NCI-H82 treated with DMSO at 0.1 percent for 48 hours (cell line): ENCODE results near the gene CAPN7.

ENCODE experiments used
- DNase-seq: peaks from one replicate; lab custom pipeline; 2025; ENCODE audit not compliant: unreplicated experiment; lab: John Stamatoyannopoulos, UW

CAPN7 gene

GRCh38 chr3:15198686-15199085, 7.4 kb upstream of the CAPN7 start:
- no peak for DNase-seq

DNA sequence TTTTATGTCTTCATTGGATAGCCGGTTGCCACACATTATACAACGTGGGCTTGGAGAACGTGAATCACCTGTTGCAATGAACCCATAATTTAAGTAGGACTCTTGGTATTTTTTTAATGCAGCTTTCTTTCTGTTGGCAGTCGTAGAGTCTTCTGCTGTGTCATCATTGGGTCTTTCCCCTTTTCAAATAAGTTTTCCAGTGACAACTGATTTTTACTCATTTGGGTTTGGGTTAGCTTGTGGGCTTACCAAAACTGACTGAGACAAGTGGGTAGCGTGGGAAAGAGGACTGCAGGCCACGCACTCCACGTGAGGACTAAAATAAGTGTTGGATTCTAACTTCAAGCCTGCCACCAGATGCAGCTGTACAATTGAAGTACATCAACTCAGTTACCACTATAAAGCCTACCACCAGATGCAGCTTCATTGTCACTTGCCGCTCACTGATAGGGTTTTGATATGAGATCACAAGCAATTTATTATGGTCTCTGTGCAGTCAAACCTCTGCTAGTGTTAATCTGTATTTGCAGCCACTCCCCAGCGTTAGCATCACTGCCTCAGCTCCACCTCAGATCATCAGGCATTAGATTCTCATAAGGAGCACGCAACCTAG, 6.4 kb upstream of the CAPN7 start:
- DNase-seq = no peak

DNA sequence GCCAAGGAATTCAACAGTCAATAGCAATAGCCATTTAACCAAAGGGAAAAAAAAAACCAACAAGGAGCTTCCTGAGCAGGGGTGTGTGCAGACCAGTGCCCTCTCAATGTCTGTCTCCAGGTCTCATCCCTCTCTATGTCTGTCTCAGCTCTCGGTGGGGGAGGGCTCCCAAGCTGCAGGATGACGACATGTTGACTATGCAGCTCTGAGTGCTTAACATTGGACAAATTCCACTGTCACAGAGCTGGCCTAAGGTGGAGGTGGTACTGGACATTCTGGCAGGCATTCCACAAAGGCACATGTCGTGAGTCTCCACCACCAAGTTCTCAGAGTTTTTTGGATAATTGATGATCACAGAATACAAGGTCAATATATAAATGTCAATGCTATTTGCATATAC, 2.0 kb upstream of the CAPN7 start:
- DNase-seq = no peak

- no peak for DNase-seq
Measured at GRCh38 chr3:15205482-15205933, 538 bp upstream of the CAPN7 start.

DNA sequence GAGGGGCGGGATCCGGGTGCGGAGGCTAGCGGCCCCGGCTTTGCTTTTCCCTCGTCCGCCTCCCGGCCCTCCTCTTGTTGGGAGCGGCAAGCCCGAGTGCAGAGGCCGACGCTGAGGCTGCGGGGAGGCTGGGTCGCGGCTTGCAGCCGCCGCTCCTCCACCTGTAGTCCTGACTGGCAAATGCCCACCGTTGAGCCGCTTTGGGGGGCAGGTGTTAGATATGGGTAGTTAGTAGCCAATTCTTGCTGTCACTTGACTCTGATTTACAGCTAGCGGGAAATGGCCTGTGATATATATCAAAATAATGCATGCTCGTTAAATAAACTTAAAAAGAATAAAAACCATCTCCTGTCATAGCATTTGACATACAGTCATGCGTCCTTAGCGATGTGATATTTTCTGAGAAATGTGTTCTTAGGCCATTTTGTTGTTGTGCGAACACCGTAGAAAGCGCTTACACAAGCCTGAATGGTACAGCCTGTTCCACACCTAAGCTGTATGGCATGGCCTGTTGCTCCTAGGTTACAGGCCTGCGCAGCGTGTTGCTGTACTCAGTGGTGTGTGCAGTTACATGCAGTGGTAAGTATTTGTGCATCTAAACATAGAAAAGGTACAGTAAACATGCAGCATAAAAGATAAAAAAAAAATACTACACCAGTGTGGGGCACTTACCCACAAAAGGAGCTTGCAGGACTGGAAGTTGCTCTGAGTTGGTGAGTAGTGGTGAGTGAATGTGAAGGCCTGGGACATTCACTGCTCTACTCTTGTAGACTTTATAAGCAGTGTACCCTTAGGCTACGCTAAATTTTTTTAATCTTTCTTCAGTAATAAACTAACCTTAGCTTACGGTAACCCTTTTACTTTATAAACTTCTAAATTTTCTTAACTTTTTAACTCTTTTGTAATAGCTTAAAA, 873 bp downstream of the CAPN7 start:
- no peak for DNase-seq

- DNase-seq = no peak
Measured at GRCh38 chr3:15207836-15208504, 1.9 kb downstream of the CAPN7 start.

DNA sequence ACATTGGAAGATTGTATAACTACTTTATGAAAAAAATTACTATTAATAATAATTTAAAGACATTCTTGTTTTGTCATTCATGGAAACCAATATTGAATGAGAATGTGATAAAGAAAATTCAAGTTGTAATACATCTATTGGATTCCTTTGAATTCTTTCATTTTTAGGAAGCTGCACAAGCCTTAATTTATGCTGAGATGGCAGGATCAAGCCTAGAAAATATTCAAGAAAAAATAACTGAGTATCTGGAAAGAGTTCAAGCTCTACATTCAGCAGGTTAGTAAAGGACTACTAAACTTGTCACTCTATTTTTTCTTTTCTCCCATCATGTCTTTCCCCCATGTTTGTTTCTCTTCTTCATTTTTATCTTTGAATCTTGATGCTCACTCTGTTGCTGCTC, 5.9 kb downstream of the CAPN7 start:
- no peak for DNase-seq

DNA sequence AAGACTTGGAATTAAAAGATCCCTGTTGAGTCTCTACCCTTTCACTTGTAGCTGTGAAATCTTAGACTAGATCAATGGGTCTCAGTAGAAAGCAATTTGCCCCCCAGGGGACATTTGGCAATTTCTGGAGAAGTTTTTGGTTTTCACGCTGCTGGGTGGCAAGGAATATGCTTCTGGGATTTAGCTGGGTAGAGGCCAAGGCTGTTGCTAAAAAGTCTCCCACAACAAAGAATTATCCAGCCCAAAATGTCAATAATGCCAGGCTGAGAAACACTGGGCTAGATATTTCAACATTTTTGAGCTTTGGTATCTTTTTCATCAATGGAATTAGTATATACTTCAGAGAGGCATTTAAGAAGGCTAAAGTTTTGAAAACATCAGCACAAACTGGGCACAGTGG, 8.7 kb downstream of the CAPN7 start:
- DNase-seq = no peak

DNA sequence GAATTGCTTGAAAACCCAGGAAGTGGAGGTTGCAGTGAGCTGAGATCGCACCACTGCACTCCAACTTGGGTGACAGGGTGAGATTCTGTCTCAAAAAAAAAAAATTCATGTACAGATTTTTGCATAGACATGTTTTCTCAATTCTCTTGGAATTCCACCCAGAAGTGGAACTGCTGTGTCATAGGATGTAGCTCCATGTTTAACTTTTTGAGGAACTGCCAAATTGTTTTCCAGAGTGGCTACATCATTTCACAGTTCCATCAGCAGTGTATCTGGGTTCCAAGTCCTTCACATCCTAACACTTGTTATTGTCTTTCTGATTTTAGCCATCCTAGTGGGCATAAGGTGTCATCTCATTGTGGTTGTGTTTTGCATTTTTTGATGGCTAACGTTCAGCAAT, 9.9 kb downstream of the CAPN7 start:
- no peak for DNase-seq

GRCh38 chr3:15216501-15216900, 10.5 kb downstream of the CAPN7 start:
- DNase-seq = no peak

GRCh38 chr3:15217011-15217671, 11.1 kb downstream of the CAPN7 start:
- DNase-seq = no peak

DNA sequence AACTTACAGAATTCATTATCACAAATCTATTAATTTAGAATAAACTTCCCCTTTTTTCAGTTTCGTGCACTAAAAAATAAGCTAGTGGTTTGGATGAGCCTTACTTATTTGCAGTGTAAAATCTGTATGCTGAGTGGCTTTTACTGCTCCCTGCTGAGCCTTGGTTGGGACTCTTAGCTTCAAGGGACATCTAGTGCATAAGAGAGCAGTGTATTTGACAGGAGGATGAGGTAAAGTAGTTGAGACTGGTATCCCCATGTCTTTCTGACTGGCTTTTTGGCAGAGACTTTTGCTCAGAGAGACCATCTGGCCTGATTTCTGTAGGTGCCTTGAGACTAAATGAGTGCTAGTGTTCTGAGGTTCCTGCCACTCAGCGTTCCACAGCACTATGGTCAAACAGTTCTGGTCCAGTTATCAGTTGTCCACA, 11.8 kb downstream of the CAPN7 start:
- DNase-seq = no peak

DNA sequence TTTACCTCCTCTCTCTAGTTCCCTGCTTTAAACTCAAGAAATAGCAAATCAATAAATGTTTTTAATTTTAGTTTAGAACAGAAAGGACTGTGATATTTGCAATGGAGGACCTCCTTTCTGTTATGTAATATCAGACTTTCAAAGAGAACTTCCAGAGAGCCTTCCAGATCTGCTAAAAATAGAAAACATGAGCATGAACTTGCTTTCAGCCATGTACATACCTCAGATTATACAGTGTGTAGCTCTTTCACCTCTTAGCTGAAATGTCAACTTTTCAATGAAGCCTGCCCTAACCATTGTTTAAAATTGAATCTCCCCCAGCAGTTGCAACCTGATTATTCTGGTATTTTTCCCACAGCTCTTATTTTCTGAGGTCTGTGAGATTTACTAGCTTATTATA, 12.6 kb downstream of the CAPN7 start:
- no peak for DNase-seq

- DNase-seq = no peak
Measured at GRCh38 chr3:15220056-15220455, 14.0 kb downstream of the CAPN7 start.

GRCh38 chr3:15220661-15221060, 14.6 kb downstream of the CAPN7 start:
- DNase-seq = peak; percentile 22

DNA sequence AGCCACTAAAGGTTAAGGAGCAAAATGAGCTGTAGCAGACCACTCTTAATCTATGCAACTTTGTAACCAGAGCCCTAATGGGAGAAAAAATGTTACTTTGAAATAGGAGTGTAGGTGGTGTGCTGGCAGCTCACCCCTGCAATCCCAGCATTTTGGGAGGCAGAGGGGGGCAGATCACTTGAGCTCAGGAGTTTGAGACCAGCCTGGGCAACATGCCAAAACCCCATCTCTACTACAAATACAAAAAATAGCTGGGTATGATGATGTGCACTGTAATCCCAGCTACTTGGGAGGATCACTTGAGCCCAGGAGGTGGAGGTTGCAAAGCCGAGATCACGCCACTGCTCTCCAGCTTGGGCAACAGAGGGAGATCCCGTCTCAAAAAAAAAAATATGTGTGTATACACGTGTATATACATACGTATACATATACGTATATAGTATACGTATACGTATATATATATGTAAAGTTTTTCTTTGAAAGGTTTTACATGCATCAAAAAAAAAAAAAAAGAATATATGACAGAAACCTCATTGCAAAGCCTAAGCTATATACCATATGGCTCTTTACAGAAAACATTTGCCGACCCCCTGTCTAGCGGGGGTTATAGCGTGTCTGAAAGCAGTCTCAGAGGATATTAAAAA, 15.7 kb downstream of the CAPN7 start:
- peak; percentile 22 for DNase-seq

- DNase-seq = no peak
Measured at GRCh38 chr3:15223685-15224572, 17.9 kb downstream of the CAPN7 start.

GRCh38 chr3:15228147-15228546, 22.1 kb downstream of the CAPN7 start:
- DNase-seq = no peak

GRCh38 chr3:15229262-15229661, 23.2 kb downstream of the CAPN7 start:
- no peak for DNase-seq

DNA sequence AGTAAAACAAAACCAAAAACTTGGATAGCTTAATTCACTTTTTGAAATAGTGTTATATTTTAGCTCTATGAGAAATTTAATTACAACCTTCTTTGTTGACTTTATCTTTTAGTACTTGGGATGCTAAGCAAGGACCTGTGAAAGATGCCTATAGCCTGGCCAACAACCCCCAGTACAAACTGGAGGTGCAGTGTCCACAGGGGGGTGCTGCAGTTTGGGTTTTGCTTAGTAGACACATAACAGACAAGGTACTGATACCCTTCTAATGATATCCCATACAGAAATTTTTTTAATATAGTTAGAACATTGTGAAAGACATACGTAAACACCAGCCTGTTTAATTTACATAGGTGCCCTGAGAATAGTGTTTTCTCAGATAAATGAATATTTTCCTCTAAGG, 35.3 kb downstream of the CAPN7 start:
- no peak for DNase-seq
